HG02970 (cell line): Measurements from ENCODE around the gene AFF4.
"Not testable (repeated sequence)": the region's sequence is repeated elsewhere in the genome, so short reads cannot be mapped to it uniquely, and the experiment has no call there.

Experiments used
- ATAC-seq: cut with Tn5 transposase; IDR thresholded peaks from one replicate; pipeline ENCODE4 v1.9.1; 2021; ENCODE audit warnings: mild to moderate bottlenecking, moderate library complexity, moderate number of reproducible peaks; ENCODE audit not compliant: unreplicated experiment, low FRiP score

The AFF4 gene

GRCh38 chr5:132859889-132860437 lies 103.5 kb downstream of the AFF4 start:
- no peak for ATAC-seq

GRCh38 chr5:132856011-132856410 lies 107.4 kb downstream of the AFF4 start:
- no peak for ATAC-seq

GRCh38 chr5:132854992-132855391 lies 108.4 kb downstream of the AFF4 start:
- not testable (repeated sequence) for ATAC-seq

- ATAC-seq = no peak
Measured at GRCh38 chr5:132854301-132854700, 109.1 kb downstream of the AFF4 start.

- ATAC-seq = no peak
Measured at GRCh38 chr5:132853790-132854189, 109.6 kb downstream of the AFF4 start.

- no peak for ATAC-seq
Measured at GRCh38 chr5:132853323-132853722, 110.1 kb downstream of the AFF4 start.

GRCh38 chr5:132850066-132850465 lies 113.4 kb downstream of the AFF4 start:
- no peak for ATAC-seq

- no peak for ATAC-seq
Measured at GRCh38 chr5:132849347-132849746, 114.1 kb downstream of the AFF4 start.

GRCh38 chr5:132848270-132848669 lies 115.2 kb downstream of the AFF4 start:
- no peak for ATAC-seq

GRCh38 chr5:132841305-132841704 lies 122.1 kb downstream of the AFF4 start:
- ATAC-seq = no peak

- no peak for ATAC-seq
Measured at GRCh38 chr5:132840896-132841295, 122.5 kb downstream of the AFF4 start.

- no peak for ATAC-seq
Measured at GRCh38 chr5:132840313-132840712, 123.1 kb downstream of the AFF4 start.

GRCh38 chr5:132839426-132840301 lies 123.8 kb downstream of the AFF4 start:
- ATAC-seq = no peak

GRCh38 chr5:132838516-132839282 lies 124.7 kb downstream of the AFF4 start:
- ATAC-seq = no peak

- ATAC-seq = no peak
Measured at GRCh38 chr5:132837868-132838267, 125.6 kb downstream of the AFF4 start.

GRCh38 chr5:132836852-132837251 lies 126.6 kb downstream of the AFF4 start:
- ATAC-seq = no peak

- no peak for ATAC-seq
Measured at GRCh38 chr5:132834057-132834456, 129.4 kb downstream of the AFF4 start.

GRCh38 chr5:132832612-132833011 lies 130.8 kb downstream of the AFF4 start:
- no peak for ATAC-seq

- no peak for ATAC-seq
Measured at GRCh38 chr5:132831095-132831860, 132.2 kb downstream of the AFF4 start.

GRCh38 chr5:132830436-132831094 lies 132.9 kb downstream of the AFF4 start, which contains the start of gene SHROOM1:
SHROOM1 (minus strand) TSS chr5:132830647; CDS start chr5:132826140, 4,507 bp downstream.
- peak; percentile 48 for ATAC-seq
